D721Med (cell line): ENCODE measurements around the gene PEX11G.

ENCODE experiments used
- DNase-seq: peaks from one replicate; pipeline ENCODE4 v3.0.0; 2011; ENCODE audit warnings: low spot score; ENCODE audit not compliant: insufficient read length
- FAIRE-seq: peaks from 2 replicates; lab custom pipeline; 2011; peaks lifted over from hg19 to GRCh38; lab: Jason Lieb, UNC
- CTCF ChIP-seq: IDR thresholded peaks from 2 replicates; pipeline ENCODE4 v1.5.1; 2012; ENCODE audit warnings: mild to moderate bottlenecking, control low read depth; ENCODE audit not compliant: insufficient read depth; ENCODE audit errors: missing control alignments

The PEX11G gene

GRCh38 chr19:7504684-7505083, 15.8 kb upstream of the PEX11G start:
- DNase-seq (no peak), FAIRE-seq (no peak)
- TF ChIP-seq CTCF: no peak

- DNase-seq (no peak), FAIRE-seq (no peak)
- TF ChIP-seq CTCF: no peak
Measured at GRCh38 chr19:7502552-7502951, 13.7 kb upstream of the PEX11G start.

GRCh38 chr19:7500811-7501450, 12.1 kb upstream of the PEX11G start:
- no peak for FAIRE-seq
- peak; percentile 3 for TF ChIP-seq CTCF
- DNase-seq: peak; percentile 80

GRCh38 chr19:7497292-7497691, 8.5 kb upstream of the PEX11G start:
- peak; percentile 14 for TF ChIP-seq CTCF
- FAIRE-seq (no peak), DNase-seq (no peak)

GRCh38 chr19:7494416-7495098, 5.7 kb upstream of the PEX11G start:
- FAIRE-seq: no peak
- no peak for TF ChIP-seq CTCF
- DNase-seq: no peak

- DNase-seq (no peak), FAIRE-seq (no peak)
- no peak for TF ChIP-seq CTCF
Measured at GRCh38 chr19:7492558-7492957, 3.7 kb upstream of the PEX11G start.

- no peak for DNase-seq
- FAIRE-seq: no peak
- TF ChIP-seq CTCF: no peak
Measured at GRCh38 chr19:7492142-7492541, 3.3 kb upstream of the PEX11G start.
